ENCODE measurements around the gene TMEM219.
A peak's percentile ranks its signal among the peaks of the same experiment; 100 is the strongest.

TMEM219 gene

GRCh38 chr16:29995324-29995910, 33.5 kb downstream of the TMEM219 start, which contains the start of gene HIRIP3:
Gene HIRIP3 (minus strand): TSS chr16:29995617. CDS start chr16:29995605, 12 bp downstream.
- peak; percentile 49 to 70 for DNase-seq (ENCODE audit: low read depth in 2 of 2)

DNA sequence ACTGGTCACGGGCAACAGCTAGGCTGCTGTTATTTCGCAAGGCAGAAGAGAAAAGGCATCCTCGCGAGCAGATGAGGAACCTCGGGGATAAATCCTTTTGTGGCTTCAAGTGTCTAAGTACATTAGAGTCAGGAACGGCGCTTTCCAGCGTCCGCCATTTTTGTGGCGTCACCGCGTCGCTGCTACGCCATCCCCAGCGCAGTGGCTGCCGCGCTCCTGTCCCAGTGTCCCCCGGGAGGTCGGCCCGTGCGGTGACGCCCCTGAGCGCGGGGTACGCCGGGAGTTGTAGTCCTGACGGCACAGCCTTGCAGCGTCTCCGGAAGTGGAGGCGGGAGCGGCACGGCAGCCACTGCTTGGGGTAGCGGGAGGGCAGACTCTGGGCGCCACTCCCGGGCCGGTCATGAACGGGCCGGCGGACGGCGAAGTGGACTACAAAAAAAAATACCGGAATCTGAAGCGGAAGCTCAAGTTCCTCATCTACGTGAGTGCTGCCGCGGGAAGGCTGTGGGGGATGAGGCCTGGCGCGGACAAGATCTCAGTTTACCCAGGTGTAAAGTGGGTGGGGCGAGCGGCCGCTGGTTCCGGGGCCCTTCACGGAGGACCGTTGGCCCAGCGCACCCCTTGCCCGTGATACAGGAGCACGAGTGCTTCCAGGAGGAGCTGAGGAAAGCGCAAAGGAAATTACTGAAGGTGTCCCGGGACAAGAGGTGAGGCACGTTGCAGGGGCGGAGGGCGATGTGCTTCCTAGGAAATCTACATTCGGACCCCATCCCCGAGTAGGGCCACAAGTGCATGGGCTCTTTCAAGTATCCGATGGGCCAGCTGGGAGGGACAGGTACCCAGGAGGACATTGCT, 34.3 kb downstream of the TMEM219 start, which contains the start of gene INO80E:
INO80E (plus strand) TSS at position 331 of the 855 bp plus-strand sequence; CDS start at position 401, 70 bp downstream.
- peak; percentile 95 to 99 for DNase-seq (ENCODE audit: low read depth in 2 of 2)

GRCh38 chr16:29996766-29997250, 34.9 kb downstream of the TMEM219 start:
- DNase-seq (ENCODE audit: low read depth in 2 of 2), result no peak

- no peak for DNase-seq (ENCODE audit: low read depth in 2 of 2)
Measured at GRCh38 chr16:29999605-30000004, 37.7 kb downstream of the TMEM219 start.

GRCh38 chr16:30000735-30001631, 39.1 kb downstream of the TMEM219 start:
- DNase-seq (ENCODE audit: low read depth in 2 of 2), result no peak

GRCh38 chr16:30002614-30003346, 40.9 kb downstream of the TMEM219 start:
- no peak for DNase-seq (ENCODE audit: low read depth in 2 of 2)

DNA sequence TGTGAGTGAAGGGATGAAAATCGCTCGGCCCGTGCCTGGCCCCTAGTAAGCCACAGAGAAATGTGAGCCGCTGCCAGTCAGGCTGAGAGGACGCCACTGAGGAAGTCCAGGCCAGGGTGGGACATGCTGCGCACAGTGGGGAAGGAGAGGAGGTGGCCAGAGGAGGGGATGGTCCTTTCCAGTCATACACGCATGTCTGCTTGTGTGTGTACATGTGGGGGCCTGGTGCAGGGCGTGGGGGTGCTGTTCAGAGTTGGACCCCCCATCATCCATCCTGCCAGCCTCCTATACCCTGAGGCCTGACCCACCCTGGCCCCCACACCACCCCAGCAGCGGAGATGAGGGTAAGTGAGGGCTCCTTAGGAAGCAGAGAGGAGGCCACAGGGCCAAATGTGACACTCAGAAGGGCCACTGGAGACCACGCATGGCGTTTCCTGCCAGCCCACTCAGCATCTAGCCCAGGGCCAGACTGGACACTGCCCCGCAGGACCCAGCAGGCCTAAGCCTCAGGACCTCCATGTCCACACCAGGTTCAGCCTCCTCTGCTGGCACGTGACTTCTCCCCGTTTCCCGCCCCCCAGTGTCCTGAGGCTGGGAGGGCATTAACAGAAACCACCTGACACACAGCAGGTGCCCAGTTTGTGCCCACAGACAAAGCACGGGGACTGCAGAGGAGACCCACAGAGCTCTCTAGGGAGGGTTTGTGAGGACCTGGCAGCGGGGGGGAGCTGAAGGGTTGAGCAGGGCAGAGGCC, 42.0 kb downstream of the TMEM219 start:
- DNase-seq (ENCODE audit: low read depth in 2 of 2), result no peak

- no peak for DNase-seq (ENCODE audit: low read depth in 2 of 2)
Measured at GRCh38 chr16:30004424-30004776, 42.5 kb downstream of the TMEM219 start.

DNA sequence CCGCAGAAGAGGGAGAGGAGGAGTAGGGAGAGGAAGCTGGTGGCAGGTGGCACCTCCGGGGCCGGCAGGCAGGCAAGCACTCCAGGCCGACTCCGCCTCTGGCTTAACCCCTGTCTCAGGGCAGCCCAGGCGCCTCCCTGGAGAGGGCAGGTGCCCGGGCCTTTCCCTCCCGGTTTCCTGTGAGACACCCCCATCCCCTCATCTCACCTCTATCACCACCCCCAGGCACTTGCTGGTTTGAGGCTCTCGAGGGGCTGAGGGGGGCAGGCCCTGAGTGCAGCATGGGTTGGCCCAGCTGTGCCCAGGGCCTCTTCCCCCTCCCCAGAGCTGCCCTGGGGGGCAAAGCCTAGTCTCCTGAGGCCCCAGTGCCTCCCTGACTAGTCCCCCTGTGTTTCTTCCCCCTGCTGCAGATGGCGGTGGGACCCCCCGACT, 42.9 kb downstream of the TMEM219 start:
- DNase-seq (ENCODE audit: low read depth in 2 of 2), result no peak

DNA sequence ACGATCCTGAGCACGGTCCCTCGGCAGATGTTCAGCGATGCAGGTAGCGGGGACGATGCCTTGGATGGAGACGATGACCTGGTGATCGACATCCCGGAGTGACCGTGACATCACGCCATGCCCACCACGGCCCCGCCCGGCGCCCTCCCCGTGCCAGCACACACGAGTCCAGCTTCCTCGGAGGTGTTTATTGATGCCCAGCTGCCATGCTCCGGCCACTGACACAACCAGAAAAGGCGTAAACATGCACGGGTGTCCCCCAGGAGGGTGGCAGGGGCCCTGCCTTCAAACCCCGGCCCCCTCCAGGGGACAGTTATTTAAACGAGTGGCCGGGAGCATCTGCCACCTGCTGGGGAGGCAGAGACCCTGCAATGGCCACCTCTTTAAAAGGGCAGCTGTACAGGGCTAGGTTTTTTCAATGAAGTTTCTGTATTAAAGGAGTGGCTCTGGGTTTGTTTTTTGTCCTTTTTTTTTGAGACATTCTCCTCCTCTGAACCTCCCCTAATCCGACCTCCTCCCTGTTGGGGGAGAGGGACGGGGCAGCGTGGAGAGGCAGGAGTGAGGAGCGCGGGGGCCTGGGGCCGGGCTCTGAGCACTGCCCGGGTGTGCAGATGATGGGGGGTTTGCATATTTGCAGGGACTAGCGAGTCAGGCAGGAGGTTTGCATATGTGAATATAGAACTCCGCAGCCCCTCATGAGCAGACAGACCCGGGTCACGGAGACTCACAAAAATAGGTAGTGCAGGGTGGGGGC, 43.6 kb downstream of the TMEM219 start:
- no peak for DNase-seq (ENCODE audit: low read depth in 2 of 2)

GRCh38 chr16:30006095-30006473, 44.2 kb downstream of the TMEM219 start:
- no peak for DNase-seq (ENCODE audit: low read depth in 2 of 2)

GRCh38 chr16:30006659-30007377, 44.9 kb downstream of the TMEM219 start:
- DNase-seq (ENCODE audit: low read depth in 2 of 2), result no peak

DNA sequence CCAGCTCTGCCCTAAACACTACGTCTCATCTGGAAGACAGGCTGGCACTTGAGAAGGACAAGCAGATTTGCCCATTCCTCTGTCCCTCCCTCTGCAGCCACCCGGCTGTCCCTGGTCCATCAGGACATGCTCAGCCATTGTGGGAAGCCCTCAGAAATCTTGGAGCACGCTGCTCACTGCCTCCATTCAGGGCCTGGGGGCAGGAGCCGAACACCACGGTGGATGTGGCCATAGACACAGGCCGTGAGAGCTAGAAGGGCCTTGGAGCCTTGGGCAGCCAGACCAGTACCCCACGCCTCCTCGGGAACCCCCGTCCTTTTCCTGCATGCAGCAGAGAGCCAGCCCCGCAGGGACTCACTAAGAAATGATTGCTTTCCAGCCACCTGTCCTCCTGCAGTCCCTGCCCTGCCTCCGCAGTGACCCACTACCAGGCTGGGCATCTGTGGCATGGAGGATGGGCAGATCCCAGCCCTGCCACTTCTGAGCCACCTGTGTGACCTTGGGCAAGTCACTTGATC, 45.6 kb downstream of the TMEM219 start:
- no peak for DNase-seq (ENCODE audit: low read depth in 2 of 2)

DNA sequence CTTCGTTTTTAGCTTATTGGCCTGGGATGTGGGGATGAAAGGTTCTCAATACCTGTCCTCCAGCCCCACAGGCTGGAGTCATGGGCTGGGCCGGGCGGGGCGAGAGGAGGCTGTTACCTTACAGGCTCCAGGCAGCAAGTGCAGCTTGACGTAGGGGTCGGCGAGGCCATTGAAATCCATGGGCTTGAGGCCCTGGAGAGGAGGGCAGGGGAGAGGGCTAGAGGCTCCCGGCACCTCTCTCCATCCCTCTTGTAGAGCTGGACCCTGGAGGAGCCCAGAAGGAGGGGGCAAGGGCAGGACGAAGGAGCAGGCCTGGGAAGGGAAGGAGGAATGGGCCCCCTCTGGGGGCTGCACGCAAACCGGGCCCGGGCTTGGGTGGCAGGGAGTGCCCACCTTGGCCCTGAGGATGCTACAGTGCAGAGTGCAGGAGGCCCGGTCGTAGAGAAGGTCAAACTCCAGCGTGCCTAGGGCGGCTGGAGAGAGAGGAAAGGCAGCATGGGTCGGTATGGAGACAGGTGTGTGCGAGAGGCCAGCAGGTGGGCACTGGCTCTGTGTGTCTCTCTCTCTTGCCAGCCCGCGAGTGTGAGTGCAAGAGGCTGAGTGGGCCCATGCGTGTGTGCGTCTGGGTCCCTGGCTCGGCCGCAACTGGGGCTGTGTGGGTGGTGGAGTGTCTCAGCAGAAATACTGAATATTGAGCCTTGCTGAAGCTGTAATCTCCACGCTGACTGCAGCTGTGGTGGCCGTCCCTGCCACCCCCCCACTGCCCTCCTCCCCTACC, 47.4 kb downstream of the TMEM219 start:
- DNase-seq (ENCODE audit: low read depth in 2 of 2), result no peak

DNA sequence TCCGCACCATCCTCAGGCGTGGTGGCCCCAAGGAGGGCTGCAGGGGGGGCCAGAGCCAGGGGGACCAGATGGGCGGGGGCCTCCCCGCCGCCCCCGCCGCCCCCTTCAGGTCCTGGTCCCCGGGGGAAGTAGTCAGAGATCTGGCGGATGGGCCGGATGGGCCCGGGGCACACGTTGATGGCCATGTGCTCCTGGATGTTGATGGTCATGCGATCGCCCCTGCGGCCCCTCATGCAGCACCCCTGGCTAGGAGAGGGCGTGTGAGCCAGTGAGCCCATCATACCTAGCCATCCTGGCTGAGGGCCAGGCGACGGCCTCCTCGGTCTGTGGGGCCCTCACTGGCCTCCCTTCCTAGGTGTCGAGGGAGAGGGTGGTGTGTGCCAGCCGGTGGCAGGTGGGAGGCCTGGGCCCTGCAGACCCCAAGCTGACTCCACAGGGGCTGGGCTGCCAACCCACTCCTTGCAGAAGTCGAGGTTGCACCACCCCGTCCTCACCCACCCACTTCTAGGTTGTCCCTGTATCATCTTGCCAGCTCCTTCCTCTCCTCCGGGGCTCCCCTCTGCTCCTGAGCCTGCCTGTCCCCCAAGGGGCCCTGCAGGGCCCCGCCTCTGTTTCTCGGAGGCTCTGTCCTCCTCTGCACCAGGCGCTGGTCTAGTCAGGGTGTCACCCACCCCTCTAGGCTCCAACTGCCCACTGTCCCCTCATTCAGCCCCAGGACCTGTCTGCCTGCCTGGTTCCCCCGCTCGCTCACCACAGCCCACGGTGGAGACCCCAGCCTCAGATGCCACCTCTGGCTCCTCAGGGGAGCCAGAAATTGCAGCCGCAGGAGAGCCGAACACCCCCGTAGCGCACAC, 48.3 kb downstream of the TMEM219 start:
- DNase-seq (ENCODE audit: low read depth in 2 of 2), result no peak

DNA sequence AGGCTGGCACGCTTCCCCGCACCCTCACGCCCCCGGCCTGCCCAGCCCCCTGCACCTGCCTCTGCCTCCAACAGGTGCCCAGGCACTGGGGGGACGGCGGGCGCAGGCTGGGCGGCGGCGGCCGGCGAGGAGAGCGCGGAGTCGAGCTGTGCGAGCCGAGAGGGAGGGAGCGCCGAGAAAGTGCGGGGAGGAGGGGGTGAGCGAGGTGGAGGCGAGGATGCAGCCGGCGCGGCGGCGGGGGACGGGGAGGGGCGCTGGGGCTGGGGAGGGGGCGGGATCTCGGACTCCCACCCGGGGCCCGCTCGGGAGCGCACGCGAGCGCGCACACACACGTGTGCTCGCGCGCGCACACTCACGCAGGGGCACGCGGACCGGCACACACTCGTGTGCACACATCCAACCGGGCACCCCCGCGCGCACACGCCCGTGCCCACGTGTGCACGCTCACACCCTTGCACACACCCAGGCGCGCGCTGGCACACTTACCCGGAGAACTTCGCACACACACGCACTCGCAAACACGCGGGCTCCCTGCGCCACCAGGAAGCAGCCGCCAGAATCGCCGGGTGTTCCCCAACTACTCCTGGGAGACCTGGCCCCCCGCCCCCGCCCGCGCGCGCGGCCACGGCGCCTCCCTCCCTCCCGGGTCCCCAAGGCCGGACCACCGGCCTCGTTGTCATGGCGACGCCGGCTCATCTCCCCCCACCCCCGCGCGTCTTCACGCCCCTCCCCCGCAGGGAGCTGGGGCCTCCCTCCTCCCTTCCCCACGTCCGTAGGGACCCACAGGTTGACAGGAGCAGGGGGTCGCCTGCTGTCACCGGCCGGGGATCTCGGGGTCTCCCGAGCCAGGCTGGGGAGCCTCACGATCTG, 49.2 kb downstream of the TMEM219 start, which contains the start of gene DOC2A:
DOC2A (minus strand) TSS at position 184 of the 870 bp plus-strand sequence. CDS start 805 bp downstream, outside the sequence.
- DNase-seq (ENCODE audit: low read depth in 2 of 2), result no peak

Measured in stimulated activated CD4-positive, alpha-beta T cell treated with anti-CD3 and anti-CD28 coated beads, Interleukin-1b, Interleukin-23, amount 100 ng/mL, for 1 hour (primary cell).